Colon (tissue), 2 donors: ENCODE data around the gene TANC2.
"Not testable (repeated sequence)": the region's sequence is repeated elsewhere in the genome, so short reads cannot be mapped to it uniquely, and the experiment has no call there.

Experiments
- FAIRE-seq: peaks from 2 replicates; lab custom pipeline; 2012; peaks lifted over from hg19 to GRCh38; lab: Jason Lieb, UNC
- donor health status: control.
- donor health status: control.

Gene TANC2

DNA sequence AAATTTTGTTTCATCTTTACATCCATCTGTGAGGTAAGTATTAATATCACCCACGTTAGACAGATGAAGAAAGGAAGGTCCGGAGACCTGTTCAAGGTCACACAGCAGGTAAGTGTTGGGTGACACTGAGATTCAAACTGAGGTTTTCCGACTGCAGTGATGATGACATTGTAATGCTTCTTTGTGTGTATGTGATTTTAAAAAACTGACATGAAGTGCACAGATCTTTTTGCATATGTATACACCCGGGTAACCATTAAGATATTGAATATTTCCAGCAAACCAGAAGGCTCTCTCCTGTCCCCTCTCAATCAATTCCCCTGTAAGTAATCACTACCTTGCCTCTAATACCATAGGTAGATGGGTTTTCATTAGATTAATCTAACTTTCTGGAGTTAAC, 1.5 kb upstream of the TANC2 start:
- no peak for FAIRE-seq

DNA sequence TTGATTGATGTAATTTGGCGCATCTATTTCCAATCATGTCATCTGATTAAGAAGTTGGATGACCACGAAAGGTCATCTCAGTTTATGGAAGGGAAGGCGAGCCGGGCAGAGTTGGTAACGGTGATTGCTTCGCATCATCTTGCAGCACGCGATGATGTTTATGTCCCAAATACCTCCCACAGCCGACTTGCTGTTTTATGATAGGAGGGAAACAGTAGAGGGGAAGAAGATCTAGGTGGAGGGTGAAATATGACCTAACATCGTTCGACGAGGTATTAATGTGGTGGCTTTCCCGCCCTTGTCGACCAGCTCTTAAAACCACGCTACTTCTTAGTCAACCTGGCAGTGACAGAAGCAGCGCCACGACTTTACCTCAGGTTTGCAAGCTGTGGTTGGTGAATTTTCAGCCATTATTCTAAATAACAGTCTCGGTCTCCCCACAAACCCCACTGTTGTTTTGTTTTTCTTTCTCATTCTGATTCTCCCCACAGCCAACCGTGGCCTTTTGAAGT, 805 bp upstream of the TANC2 start:
- FAIRE-seq: no peak

DNA sequence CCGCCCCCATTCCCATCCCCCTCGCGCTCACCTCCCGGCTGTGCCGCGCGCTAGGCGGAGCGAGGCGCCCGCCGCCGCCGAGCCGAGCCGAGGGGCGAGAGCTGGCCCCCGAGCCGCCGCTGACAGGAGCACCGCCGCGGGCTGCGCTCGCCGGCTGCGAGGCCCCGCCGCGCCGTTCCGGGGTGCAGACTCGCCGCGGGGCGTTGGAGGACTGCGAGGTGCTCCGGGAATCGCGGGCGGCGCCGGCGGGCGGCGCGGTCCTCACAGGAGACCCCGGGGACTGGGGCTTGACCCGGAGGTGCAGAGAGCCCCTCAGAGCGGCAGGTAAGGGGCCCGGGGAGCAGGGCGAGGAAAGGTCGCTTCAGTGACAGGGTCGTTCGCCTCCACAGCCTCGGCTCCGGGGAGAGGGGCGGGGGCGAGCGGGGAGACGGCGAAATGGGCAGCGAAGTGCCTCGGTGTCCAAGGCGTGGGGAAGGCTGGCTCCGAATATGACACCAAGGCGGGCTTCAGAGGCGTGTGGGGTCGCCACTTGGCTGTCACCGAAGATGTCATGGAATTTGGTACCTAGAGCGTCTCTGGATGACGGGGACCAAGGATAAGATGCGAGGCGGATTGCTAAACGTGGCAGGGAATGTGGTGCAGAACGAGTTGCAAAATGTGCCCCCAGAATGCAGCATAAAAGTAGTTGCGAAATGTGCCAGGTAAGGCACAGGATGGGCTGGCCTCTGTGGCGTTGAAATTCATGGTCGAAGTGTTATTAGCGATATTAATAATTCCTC, 580 bp downstream of the TANC2 start:
- FAIRE-seq: no peak

DNA sequence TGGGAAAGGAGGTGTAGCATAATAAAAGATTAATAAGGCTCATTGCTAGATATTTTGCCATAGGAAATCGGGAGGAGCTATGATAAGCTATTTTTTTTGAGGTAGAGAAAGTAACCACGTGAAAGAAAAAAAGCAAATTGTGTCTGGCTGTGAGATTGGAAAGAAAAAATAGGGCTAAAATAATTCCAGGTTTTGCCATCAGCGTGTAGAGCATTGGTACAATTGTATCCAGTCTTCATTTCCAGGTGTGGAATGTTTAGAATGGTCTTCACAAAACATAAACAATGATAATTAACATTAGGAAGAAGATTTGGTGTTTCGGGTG, 1.1 kb downstream of the TANC2 start:
- no peak for FAIRE-seq

DNA sequence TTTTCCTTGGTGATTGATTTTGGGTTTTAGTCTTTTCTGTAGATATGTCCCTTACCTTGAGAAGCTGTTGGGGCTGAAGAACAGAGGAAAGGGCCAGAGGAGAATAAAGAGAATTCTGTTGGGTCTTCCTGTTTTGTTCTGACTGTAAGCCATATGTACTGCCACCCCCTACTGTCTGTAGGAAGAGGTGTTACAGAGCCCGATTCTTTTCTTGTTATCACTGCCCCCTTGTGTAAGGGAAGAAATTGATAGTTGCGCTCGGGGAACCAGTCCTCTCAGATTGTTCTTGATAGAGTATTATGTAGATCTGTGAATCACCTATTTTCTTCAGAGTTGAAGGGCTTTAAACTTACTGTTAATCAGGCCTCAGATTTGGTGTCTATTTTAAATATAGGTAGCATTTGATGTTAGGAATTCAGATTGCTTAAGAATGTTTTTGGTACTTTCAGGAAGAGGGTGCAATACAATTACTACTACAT, 2.4 kb downstream of the TANC2 start:
- FAIRE-seq: peak; percentile 60

DNA sequence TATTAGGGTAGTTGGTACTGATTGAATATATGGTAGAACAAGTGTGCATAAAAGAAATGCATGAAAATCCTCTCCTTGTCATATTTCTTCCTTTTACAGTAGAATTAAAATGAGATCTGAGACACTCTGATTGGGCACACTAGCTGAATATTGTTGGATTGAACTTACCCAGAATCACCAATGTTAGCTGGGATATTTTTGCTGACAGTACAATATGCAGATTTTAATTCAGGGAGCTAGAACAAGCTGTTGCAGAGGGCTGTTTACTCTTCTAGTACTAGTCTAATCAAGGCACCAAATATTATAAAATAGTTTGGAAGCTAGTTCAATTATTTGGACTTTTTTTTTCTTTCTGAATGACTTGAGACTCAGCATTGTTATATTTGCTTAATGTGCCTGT, 4.6 kb downstream of the TANC2 start:
- no peak for FAIRE-seq

DNA sequence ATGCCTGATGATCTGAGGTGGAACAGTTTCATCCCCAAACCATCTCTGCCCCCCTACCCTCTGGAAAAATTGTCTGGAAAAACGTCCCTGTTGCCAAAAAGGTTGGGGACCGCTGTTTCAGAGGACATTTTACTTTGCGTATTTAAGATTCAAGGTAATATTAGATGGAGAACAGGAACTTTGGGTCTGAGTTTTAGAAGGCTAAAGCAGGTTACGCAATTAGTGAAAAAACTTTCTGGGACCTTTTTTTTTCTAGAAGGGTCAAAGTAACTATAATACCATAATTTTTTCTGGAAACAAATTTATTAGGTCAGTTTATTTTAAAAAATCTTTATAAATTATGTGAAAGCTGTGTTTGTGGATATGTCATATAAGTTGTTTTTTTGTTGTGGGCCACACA, 5.8 kb downstream of the TANC2 start:
- FAIRE-seq: no peak

DNA sequence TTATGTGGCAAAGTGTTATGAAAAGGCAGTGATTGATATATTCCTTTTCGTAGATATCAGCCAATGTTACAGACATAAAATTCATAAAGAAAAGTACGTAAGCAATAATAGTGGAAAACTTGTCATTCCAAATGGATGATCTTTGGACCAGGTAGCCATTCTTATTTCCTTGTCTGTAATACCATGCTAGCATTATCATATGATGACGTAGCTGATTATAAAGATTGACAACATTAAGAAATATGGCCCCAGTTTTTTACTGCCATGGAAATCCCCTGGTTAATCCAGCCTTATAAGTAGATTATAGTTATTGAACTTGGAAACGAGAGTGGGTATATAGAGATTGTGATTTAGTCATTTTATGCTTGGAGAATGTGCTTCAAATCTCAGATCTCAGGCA, 8.8 kb downstream of the TANC2 start:
- FAIRE-seq: no peak

DNA sequence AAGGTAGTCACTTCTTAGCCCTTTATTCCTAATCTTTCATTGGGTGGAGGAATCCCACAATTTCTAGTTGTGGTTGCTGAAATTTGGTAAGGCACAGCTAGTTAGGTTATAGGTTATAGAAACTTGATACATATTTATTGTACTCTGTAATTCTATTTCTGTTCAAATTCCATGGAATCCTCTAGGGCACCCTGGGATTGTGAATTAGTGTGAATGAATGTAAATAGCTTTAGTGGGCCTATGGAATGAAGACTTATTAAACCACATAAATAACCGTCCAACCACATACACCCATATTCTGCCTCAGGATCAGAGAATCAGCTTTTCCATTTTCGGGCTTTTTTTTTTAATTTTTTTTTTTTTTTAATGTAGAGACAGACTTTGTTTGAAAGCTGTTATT, 9.2 kb downstream of the TANC2 start:
- FAIRE-seq: no peak

DNA sequence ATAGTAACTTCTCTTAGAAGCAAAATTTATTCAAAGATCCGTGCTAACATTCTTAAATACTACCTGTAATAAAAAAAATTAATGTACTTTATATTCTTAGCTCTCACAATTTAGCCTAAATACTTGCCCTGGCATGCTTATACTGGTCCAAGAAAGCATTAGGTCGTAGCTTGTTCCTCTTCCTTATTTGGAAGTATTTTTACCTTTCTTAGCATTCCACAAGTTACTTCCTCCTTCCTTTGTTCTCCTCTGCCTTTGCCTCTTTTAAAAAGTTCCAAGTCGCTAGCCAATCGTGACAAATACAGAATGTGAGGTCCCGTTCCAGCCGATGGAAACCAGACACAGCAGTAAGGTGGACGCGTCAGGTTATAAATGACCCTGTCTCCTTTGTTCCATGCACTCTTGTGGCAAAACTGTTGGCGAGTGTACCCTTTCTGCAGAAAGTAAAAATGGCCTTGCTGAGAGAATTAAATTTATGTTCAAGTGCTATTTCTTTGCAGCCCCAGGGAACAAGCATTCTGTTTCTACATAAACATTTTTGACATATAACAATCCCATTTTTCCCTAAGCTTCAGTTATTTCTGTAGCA, 10.7 kb downstream of the TANC2 start:
- not testable (repeated sequence) for FAIRE-seq

DNA sequence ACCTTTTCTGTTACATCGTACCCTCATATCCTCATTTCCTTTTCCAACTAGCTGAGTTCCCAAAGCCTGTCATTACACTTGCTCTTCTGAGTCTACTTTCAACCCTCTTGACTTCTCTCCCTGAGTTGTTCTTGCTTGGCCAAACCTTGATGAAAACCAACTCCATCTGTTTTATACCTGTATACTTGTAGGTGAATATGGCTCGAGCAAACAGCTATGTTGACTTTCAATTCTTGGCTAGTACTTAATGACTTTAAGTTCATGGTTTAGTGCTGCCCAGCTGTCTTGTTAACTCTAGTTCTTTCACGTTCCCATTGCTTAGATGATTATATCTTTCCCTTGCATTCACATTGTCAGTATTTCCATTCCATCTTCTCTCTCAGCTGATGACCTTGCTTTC, 14.8 kb downstream of the TANC2 start:
- no peak for FAIRE-seq

DNA sequence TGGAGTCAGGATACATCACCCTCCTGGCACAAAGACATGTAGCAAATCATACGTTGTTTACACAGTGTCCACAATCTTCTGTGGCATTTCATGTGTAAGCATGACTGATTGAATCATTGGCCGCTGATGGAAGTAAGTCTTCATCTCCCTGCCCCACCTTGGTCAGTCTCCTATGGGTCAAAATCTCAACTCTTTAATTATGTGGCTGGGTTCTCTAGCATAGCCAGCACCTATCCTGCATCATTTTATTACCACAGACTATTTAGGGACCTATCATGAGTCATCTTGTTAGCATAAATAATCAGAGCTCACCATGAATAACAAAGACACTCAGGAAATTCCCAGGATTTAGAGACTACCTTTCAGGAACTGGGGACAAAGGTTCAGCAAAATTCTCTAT, 15.9 kb downstream of the TANC2 start:
- no peak for FAIRE-seq

DNA sequence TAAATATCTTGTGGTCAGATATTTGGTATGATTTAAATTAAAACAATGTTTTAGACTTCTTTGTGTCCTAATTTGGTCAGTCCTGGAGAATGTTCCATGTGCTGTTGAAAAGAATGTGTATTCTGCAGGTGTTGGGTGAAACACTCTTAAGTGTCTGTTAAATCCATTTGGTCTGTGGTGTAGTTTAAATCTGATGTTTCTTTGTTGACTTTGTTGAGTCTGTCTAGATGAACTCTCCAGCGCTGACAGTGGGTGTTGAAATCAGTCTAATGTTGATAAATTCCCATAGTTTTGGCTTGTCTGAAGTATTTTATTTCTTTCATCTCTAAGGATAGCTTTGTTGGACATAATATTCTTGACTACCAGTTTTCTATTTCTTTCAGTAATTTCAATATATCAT, 18.8 kb downstream of the TANC2 start:
- FAIRE-seq: no peak

DNA sequence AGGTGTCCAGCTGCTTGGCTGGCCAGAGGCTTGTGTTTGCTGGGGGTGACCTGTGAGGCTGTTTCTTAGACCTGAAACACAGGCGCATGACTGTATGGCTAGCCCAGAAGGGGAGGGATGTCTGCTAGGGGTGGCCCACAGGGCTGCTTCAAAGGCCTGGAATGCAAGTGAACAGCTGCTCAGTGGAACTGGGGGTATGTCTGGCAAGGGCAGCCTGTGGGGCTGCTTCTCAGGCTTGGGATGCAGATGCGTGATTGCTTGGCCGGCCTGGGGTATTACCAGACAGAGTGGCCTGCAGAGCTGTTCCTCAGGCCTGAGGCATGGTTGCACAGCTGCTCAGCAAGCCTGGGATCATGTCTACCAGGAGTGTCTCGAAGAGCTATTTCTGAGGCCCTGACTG, 20.5 kb downstream of the TANC2 start:
- FAIRE-seq: no peak

DNA sequence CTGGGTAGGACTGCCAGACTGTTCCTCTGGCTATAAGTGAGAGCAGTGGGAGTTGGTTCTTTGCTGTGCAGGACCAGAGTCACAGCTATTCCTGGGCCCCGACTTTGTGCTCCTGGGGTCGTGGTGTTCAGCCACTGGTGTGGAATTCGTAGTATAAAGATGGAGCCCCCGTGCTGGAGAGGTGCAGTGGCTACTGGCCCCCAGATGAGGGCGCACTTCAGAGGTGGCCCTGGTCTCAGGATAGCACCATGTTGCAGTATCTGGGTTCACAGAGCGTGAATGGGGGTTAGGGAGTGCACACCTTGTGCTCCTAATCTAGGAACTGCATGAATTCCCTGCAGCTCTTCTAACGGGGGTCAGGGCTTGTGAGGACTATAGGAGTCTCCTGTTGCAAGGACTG, 21.1 kb downstream of the TANC2 start:
- no peak for FAIRE-seq

DNA sequence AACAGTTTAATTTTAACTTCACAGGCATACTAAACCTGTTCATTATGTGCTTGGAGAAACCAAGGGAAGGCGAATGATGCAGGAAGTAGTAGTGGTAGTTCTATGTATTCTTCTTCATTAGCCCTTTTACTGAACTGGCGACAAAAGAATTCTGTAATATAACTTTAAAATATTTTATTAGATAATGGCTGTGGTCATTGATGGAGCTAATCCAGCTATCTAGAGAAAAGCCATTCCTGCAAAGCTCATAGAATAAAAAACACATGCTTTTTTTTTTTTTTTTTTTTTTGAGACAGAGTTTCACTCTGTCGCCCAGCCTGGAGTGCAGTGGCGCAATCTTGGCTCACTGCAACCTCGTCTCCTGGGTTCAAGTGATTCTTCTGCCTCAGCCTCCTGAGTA, 23.5 kb downstream of the TANC2 start:
- no peak for FAIRE-seq

DNA sequence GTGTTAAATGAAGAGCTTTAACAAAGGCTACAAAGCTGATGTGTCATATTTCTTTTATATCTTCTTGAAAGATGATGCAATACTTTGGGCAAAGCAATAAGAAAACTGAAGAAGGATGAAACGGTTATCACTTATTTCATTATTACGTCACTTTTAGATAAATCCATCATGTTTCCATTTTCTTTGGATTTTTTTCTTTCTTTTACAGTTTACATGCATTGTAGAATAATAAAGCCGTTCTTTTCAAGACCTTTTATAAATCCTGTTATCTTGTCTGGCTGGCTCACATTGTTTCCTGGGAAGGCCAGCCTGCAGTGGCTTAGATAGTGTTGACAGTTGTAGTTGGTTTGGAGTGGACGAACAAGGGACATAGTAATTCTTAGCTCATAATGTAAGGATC, 28.9 kb downstream of the TANC2 start:
- no peak for FAIRE-seq

DNA sequence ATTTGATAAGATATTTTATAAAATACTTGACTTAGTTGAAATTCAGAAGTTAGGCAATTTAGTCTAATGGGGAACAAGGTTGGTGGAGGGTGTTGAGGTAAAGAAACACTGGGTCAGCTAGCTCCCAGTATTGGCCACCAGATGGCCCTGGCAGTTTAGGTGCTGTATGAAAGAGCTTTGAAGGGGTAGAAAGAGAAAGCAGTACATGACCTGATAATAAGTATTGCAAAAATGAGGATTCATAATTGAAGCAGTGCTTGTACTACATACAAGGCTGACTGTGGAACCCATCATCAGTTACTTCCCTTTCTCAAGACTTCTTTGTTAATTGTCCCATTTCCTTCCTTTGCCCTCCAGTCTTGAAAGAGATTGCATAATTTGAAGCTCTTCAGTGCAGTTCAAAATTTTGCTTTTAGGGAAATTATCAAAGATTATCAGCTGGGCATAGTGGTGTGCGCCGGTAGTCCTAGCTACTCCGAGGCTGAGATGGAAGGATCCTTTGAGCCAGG, 29.4 kb downstream of the TANC2 start:
- FAIRE-seq: no peak

DNA sequence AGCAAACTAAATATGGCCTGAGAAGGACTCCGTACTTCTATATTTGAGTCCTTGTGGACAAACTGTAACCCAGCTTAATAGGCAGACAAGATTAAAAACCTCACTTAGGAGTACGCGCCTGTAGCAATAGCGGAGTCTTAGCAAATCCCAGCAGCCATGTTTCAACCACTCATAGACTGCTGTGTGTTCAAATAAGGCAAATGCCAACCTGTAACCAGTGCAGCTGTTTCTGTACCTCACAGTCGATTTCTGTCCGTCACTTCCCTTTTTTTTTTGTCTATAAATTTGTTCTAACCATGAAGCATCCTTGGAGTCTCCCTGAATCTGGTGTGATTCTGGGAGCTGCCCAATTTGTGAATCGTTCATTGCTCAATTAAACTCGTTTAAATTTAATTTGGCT, 30.2 kb downstream of the TANC2 start:
- no peak for FAIRE-seq

DNA sequence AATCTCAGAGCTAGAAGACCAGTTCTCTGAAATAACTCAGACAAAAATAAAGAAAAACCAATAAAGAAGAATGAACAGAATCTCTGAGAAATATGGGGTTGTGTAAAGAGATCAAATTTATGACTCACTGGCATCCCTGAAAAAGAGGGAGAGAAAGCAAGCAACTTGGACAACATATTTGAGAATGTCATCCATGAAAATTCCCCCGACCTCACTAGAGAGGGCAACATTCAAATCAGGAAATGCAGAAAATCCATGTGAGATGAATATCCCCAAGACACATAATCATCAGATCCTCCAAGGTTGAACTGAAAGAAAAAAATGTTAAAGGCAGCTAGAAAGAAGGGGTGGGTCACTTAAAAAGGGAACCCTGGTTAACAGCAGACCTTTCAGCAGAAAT, 32.1 kb downstream of the TANC2 start:
- no peak for FAIRE-seq

DNA sequence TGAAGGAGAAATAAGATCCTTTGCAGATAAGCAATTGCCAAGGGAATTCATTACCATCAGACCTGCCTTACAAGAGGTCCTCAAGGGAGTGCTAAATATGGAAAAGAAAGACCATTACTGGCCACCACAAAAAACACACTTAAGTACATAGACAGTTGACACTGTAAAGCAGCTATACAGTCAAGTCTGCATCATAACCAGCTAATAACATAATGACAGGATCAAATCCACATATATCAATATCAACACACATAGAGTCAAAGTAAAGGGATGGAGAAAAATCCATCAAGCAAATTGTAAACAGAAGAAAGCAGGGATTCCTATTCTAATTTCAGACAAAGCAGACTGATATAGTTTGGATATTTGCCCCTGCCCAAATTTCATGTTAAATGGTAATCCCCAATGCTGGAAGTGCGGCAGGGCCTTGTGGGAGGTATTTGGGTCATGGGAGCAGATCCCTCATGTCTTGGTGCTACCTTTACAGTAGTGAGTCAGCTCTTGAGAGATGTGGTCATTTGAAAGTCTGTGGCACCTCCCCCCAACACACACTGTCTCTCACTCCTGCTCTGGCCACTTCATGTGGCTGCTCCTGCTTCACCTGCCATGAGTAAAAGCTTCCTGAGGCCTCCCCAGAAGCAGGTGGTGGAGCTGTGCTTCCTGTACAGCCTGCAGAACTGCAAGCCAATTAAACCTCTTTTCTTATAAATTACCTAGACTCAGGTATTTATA, 32.8 kb downstream of the TANC2 start:
- no peak for FAIRE-seq

DNA sequence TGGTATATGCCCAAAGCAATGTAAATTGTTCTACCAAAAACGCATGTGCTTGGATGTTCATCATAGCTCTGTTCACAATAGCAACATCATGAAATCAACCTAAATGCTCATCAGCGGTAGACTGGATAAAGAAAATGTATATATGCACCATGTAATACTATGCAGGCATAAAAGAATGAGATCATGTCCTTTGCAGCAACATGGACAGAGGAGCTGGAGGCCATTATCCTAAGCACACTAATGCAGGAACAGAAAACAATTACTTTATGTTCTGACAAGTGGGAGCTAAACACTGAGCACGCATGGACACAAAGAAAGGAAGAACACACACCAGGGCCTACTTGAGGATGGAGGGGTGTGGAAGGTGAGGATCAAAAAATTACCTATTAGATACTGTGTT, 33.7 kb downstream of the TANC2 start:
- no peak for FAIRE-seq
